Stimulated activated CD8-positive, alpha-beta memory T cell treated with anti-CD3 and anti-CD28 coated beads, Interleukin-12 subunit alpha, Interleukin-12 subunit beta, amount 100 ng/mL, for 4 hours (primary cell): ENCODE results near the gene C10orf53.

ENCODE experiments used
- DNase-seq: peaks from one replicate; pipeline ENCODE4 v3.0.0-alpha.2; 2020; ENCODE audit warnings: low read depth

Gene C10orf53

DNA sequence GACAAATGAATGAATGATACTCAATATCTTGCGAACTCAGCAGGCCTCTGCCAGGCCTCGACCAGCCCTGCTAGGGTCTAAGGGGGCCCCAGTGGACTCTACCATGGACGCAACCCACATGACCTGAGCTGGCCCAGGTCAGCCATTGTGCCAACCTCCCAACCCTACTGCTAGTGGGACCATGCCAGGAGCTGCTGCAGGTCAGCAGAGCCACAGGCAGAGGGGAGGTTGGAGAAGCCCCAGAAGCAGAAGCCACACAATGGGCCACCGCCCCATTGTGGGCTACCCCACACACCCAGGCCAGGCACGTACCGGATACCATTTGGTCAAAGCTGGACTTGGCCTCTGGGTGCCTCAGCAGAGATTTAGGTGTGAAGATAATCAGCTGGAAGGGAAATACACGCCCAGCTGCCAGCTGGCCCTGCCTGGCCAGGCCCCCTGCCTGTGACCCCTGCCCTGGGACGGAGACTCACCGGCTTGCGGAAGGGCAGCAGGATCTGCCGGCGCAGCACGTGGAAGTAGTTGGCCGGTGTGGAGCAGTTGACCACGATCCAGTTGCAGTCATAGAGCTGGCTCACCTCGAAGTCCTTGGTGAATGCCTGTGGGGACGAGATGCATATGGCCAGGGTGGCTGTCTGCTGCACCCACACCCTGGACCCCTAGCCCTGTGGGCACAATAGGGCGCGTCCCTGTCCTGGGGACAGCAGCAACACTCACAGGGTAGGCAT is 58.2 kb downstream of the C10orf53 start:
- DNase-seq, result no peak

DNA sequence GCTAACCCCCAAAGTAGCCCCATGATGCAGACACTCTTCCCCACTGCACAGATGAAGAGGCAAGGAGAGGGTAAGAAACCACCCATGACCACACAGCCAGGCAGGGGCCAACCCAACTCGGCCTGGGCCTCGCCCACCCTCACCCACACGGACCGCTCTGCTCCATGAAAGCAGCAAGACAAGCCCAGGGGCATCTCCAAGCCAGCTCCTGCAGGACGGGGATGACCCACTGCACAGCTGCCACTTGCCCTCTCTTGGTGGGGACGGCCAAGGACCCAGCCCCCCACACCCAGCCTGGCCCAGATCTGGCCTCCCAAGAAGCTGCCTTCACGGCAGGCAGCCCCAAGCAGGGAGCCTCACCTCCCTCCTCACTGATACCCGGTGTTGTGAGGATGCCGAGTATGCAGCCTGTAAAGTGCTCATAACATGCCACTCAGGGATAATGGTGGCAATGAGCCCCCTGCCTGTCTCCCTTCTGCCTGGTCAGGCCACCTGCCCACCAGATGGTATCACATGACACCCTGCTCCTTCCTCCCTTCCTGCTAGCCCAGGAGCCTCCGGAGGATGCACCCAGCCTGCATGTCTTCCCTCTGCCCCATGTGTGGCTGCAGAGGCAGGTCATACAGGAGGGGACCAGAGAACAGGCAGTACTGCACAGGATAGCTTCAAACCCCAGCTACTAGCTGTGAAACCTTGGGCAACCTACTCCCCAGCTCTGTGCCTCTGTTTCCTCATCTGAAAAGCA is 59.3 kb downstream of the C10orf53 start:
- no peak for DNase-seq

- no peak for DNase-seq
Observed at GRCh38 chr10:49739426-49739825, 60.0 kb downstream of the C10orf53 start.

DNA sequence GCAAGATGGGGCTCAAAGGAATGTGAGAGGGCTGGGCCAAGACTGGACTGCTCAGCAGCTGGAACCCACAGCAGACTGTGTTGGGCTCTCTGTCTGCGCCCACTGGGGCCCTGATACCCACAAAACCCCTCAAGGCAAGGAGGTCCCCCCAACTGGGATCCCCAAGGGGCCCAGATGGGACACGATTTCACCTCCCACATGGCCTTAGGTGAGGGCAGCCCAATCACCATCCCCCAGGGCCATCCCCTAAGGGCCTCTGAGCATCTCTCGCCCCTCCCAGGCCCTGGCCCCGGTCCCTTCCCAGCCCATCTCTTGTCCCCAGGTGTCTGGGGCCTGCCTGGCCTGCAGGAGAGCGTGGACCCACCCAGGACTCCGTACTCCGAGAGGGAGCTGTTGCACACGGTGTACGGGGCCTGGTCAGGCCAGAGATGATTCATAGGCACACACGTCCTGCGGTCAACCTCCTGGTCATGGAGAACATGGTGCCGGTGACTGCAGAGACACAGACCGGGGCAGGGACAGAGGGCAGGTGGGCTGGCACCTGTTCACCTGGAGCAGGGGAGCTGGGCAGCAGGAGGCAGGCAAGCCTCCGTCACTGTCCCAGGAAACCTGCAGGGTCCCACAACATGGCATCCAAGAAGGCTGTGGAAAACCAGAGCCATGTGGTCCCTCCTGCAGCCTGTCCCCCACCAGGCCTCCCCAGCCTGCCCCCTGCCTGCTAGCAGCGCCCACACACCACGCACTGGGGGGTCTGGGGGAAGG is 61.1 kb downstream of the C10orf53 start:
- no peak for DNase-seq

GRCh38 chr10:49741108-49741995 is 61.9 kb downstream of the C10orf53 start:
- DNase-seq, result no peak

DNA sequence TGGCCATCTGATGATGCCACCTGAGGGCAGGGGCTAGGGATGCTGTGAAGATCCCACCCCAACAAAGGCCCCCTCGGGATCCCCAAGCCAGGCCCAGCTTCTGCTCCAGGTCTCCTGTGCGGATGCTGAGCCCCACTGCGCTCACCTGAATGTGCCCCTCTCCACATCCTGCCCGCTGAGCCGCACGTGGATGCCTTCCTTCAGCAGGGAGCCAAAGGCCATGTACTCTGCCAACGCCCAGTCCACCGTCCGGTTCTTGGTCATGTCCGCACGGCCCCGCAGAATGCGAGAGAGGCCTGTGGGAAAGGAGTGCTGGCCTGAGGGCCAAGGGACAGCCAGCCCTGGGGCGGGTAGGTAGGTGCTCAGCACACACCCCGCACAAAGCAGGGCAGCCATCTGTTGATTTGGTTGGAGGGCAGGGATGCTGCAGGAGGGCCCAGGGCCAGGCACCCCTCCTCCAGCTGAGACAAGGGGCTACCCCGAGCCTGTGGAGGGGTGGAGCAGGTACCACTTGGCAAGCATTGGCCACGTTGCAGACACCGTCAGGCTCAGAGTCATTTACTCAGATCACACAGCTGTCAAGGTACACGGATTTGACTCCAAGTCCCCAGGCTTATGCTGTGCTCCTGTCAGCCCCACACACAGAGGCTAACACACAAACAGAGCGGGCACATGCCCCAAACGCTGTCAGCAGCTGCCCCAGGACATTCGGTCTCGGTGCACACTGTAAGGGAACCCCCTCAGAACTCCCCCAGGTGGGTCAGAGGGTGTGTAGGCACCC is 63.4 kb downstream of the C10orf53 start:
- no peak for DNase-seq

- DNase-seq, result no peak
Observed at GRCh38 chr10:49743464-49744075, 64.1 kb downstream of the C10orf53 start.

- DNase-seq, result no peak
Observed at GRCh38 chr10:49744091-49744685, 64.7 kb downstream of the C10orf53 start.

DNA sequence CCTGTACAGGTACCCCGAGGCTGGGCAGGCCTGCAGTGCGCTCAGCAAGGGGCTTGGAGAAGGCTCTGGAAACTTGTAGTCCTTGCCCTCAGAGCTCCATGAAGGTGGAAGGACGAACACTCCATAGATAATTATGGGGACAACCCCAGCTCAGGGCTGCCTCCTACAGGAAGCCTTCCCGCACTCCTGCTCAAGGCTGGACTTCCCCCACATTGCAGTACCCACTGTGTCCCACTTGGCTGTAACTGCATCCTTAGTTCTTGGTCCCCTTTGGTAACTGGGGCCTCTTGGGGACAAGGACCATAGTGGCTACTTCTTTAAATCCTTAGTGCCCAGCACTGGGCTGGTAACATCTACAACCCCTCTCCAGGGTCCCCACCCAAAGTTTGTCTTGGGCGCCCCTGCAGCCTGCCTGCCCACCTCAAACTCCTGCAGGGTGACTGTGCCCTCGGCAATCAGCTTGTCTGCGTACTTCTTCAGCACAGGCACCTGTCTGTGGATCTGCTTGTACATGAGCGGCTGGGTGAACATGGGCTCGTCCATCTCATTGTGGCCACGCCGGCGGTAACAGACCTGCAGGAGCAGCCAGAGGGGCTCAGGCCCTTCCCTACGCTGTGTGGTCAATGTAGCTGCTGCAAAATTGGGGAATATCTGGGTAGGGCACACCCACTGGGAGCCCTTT is 65.6 kb downstream of the C10orf53 start:
- DNase-seq, result no peak

GRCh38 chr10:49745756-49746155 is 66.3 kb downstream of the C10orf53 start:
- no peak for DNase-seq

DNA sequence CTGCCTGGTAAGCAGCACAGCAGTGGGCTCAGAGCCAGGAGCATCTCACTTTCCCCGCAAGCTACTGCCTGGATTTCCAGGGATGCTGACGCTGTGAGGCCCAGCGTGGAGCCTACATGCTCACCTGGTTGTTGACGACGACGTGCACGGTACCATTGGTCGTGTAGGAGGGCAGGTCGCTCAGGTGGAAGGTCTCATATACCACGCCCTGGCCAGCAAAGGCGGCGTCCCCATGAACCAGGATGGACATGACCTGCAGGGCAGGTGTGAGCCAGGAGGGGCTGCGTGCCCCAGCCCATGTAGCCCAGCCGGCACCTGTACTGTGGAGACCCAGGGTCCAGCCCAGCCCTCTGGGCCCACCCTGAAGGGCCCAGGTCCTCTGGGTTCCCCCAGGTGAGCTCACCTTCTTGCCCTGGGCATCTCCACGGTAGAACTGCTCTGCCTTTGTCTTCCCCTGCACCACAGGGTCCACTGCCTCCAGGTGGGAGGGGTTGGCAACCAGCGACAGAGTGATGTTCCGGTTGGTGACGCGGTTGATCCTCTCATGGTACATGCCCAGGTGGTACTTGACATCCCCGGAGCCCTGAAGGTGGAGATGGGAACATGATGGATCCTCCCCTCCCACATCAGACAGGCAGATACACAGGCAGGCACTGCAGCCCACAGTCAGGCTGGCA is 67.3 kb downstream of the C10orf53 start:
- no peak for DNase-seq
